Activated B cell treated with CpG ODN at 0.5 μM for 24 hours (primary cell): ENCODE results near the gene LIPG. TPM values are rescaled to one million over a fixed set of nuclear protein-coding genes. Genes with fewer than 3 reads are reported as not detected.

Experiments
- ATAC-seq: fragments of 200-7000 bp; cut with Tn5 transposase; one replicate; pipeline ENCODE4 v1.10.0; 2021; ENCODE audit warnings: low read depth, mild to moderate bottlenecking, moderate library complexity
- CTCF ChIA-PET: fragments of 350-600 bp; sonication (Branson Sonifier 250); formaldehyde crosslinking; loops from one replicate; lab custom pipeline; 2021; ENCODE audit warnings: antibody characterized with exemption; lab: Charles Lee
- POLR2A ChIA-PET: fragments of 350-600 bp; sonication (Branson Sonifier 250); formaldehyde crosslinking; loops from one replicate; lab custom pipeline; 2021; ENCODE audit warnings: antibody characterized with exemption; lab: Charles Lee
- DNase-seq: peaks from one replicate; pipeline ENCODE4 v3.0.0; 2022
- H3K27ac Mint-ChIP-seq: one replicate; pipeline ENCODE4 v1.8.0; 2020; ENCODE audit warnings: mixed read lengths
- H3K27me3 Mint-ChIP-seq: one replicate; pipeline ENCODE4 v1.8.0; 2021; ENCODE audit warnings: mixed read lengths
- H3K36me3 Mint-ChIP-seq: one replicate; pipeline ENCODE4 v1.8.0; 2021; ENCODE audit warnings: low read depth, mixed read lengths
- H3K4me1 Mint-ChIP-seq: one replicate; pipeline ENCODE4 v1.8.0; 2021; ENCODE audit warnings: mixed read lengths
- H3K4me3 Mint-ChIP-seq: one replicate; pipeline ENCODE4 v1.8.0; 2020; ENCODE audit warnings: mild to moderate bottlenecking, mixed read lengths
- H3K9me3 Mint-ChIP-seq: one replicate; pipeline ENCODE4 v1.8.0; 2020; ENCODE audit warnings: mixed read lengths
- intact Hi-C: fragments of 100-400 bp; cut with micrococcal nuclease; formaldehyde crosslinking; loops from one replicate; pipeline ENCODE4 v1.15.1; 2024
- total RNA-seq: library from RNA; stranded (reverse); gene quantifications from 2 replicates; pipeline ENCODE4 v1.2.3, GENCODE V29; 2022
- TF ChIP-seq, protein P1 (sequence below): fragments of 200-600 bp; IDR thresholded peaks from one replicate; pipeline ENCODE4 v1.8.0; 2022; ENCODE audit warnings: antibody characterized with exemption, mild to moderate bottlenecking

The LIPG gene
- total RNA-seq, 1 donor from 2014 or later = 0.29 TPM

DNA sequence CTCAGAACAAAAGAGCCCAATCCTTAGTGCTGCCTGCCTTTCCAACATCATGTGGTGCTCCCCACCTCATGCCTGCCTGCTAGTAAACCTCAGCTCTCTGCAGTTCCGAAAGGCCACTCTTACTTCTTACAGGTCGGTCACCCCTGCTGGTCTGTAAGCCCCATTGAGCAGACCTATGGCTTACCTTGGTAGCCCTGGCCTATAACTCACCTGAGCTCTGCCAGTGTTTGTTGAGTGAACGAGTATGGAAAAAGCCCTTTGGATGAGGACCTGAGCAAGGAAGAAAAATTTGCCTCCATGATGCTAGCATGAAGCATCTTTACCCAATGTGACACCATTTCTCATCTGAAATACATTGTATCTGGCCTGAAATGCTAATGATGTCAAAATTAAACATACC, 83.3 kb downstream of the LIPG start:
- H3K27ac Mint-ChIP-seq = no peak overlapping the region

DNA sequence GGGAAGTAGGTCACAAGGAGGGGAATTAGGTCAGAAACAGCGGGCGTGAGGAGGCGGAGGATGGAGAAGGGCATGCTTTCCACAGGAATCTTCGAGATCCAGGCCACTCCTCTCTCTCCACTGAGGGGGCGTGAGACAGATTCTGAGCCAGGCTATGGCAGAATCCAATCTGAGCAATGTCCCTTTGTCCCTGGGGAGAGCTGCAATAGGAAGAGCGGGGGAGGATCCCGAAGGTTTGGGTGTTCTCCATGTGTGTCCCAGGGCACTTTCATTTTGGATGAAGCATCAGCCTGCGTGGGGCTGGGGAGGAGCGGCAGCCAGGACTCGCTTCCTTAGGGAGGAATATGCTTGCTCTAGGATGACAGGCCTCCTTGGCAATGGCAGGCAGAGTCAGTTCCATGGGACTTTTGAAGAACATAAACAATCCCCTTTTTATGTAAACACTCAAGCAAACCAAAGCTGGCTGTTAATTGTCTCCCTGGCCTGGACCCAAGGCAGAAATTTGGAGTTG, 84.0 kb downstream of the LIPG start:
- TF ChIP-seq, protein P1, sequence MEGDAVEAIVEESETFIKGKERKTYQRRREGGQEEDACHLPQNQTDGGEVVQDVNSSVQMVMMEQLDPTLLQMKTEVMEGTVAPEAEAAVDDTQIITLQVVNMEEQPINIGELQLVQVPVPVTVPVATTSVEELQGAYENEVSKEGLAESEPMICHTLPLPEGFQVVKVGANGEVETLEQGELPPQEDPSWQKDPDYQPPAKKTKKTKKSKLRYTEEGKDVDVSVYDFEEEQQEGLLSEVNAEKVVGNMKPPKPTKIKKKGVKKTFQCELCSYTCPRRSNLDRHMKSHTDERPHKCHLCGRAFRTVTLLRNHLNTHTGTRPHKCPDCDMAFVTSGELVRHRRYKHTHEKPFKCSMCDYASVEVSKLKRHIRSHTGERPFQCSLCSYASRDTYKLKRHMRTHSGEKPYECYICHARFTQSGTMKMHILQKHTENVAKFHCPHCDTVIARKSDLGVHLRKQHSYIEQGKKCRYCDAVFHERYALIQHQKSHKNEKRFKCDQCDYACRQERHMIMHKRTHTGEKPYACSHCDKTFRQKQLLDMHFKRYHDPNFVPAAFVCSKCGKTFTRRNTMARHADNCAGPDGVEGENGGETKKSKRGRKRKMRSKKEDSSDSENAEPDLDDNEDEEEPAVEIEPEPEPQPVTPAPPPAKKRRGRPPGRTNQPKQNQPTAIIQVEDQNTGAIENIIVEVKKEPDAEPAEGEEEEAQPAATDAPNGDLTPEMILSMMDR = no peak
- POLR2A ChIA-PET = no interaction called here
- Mint-ChIP-seq H3K27me3 (peaks cover 4% of the 10 kb centered on the region), H3K36me3 (no peaks in the 10 kb centered on the region), H3K4me1 (no peaks in the 10 kb centered on the region), H3K4me3 (no peak overlapping the region), H3K9me3 (no peaks in the 10 kb centered on the region), H3K27ac (no peak overlapping the region)
- intact Hi-C loops = no loop called here
- ATAC-seq (no peak), DNase-seq (no peak)
- CTCF ChIA-PET = no interaction called here

More for the DNA sequence above, 83.3 kb downstream of the LIPG start:
- no peaks in the 10 kb centered on the region for H3K36me3 Mint-ChIP-seq
- H3K27me3 Mint-ChIP-seq = peaks cover 4% of the 10 kb centered on the region
- ChIA-PET POLR2A (no interaction called here), CTCF (no interaction called here)
- ATAC-seq (no peak), DNase-seq (no peak)
- TF ChIP-seq, protein P1 = no peak
- intact Hi-C loops = no loop called here
- H3K4me1 Mint-ChIP-seq = no peaks in the 10 kb centered on the region
- H3K4me3 Mint-ChIP-seq = no peak overlapping the region
- no peaks in the 10 kb centered on the region for H3K9me3 Mint-ChIP-seq

DNA sequence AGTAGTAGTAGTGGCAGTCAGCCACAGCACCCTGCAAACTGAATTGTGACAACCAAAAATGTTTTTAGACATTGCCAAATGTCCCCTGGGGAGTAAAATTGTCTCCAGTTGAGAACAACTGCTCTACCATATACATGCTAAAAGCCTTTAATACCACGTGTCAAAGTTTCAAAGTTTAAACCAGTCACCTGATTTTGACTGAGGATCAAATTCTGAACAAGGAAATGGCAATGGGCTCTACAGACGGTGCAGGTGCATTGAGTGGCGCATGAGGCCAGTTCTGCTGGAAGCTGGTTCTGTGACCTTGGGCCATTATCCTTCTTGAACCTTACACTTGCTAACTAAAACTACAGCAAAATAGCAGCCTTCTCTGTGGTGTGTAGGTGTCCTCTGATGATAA, 85.0 kb downstream of the LIPG start:
- Mint-ChIP-seq H3K4me3 (no peak overlapping the region), H3K9me3 (no peaks in the 10 kb centered on the region), H3K27me3 (peaks cover 4% of the 10 kb centered on the region), H3K27ac (no peak overlapping the region), H3K36me3 (no peaks in the 10 kb centered on the region), H3K4me1 (no peaks in the 10 kb centered on the region)
- DNase-seq = no peak
- intact Hi-C loops = no loop called here
- no peak for ATAC-seq
- ChIA-PET POLR2A (no interaction called here), CTCF (no interaction called here)
- TF ChIP-seq, protein P1 = no peak

DNA sequence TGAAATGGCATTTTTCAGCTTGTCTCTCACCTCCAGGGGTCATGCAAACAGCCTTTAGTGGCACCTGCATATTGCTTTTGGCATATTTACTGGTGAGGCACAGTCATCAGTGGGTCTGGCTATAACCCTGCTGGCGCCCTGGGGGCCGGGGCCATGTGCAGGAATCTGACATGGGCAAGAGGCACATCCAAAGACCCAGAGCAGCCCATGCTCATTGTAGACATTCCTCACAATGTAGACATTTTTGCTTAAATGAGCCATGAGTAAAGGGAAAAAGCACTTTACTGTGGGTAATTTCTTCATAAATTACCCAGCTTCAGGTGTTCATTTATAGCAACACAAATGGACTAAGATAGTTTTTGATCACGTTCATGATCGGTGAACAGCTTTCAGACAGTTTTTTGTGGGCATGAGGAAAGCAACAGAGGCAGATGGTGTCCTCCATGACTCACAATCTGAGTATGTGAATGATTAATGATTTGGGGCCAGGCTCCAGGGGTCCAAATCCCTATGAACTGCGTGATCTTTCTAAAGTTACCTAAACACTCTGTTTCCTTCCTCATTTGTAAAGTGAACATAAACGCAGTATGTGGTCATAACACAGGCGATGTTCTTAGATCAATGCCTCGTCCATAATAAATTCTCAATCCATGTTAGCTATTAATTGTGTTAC, 85.8 kb downstream of the LIPG start:
- H3K27ac Mint-ChIP-seq = no peak overlapping the region
- ChIA-PET POLR2A (no interaction called here), CTCF (no interaction called here)
- H3K36me3 Mint-ChIP-seq = no peaks in the 10 kb centered on the region
- no peaks in the 10 kb centered on the region for H3K9me3 Mint-ChIP-seq
- H3K27me3 Mint-ChIP-seq = peaks cover 4% of the 10 kb centered on the region
- ATAC-seq (no peak), DNase-seq (no peak)
- TF ChIP-seq, protein P1 = no peak
- no peak overlapping the region for H3K4me3 Mint-ChIP-seq
- no peaks in the 10 kb centered on the region for H3K4me1 Mint-ChIP-seq
- intact Hi-C loops = no loop called here

DNA sequence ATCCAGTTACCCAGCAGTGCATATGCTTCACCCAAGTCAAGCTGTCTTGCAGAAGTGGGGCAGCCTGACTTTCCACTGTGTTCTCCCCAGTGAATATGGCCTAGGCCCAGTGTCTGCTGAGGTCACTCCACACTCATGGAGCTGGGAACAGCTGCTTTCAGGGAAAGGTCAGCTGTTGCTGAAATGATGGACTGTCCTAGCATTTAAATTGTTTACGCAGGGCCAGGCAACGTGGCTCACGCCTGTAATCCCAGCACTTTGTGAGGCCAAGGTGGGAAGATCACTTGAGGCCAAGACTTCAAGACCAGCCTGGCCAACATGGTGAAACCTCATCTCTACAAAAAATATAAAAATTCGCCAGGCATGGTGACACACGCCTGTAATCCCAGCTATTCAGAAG, 86.5 kb downstream of the LIPG start:
- ATAC-seq = no peak
- no peaks in the 10 kb centered on the region for H3K4me1 Mint-ChIP-seq
- H3K27ac Mint-ChIP-seq = no peak overlapping the region
- ChIA-PET POLR2A (no interaction called here), CTCF (no interaction called here)
- H3K27me3 Mint-ChIP-seq = peaks cover 4% of the 10 kb centered on the region
- TF ChIP-seq, protein P1 = no peak
- H3K36me3 Mint-ChIP-seq = no peaks in the 10 kb centered on the region
- intact Hi-C loops = no loop called here
- H3K9me3 Mint-ChIP-seq = no peaks in the 10 kb centered on the region
- no peak for DNase-seq
- no peak overlapping the region for H3K4me3 Mint-ChIP-seq

Other genes with a start within 250 kb of the LIPG start
- 73.6 and 78.4 TPM in 2 replicates for gene DYM, start 101.4 kb upstream of the LIPG start, total RNA-seq
- gene C18orf32, start 74.8 kb upstream of the LIPG start, total RNA-seq = 31.6 and 32.9 TPM in 2 replicates
- gene RPL17, start 69.6 kb upstream of the LIPG start, total RNA-seq = 2,467 and 2,722 TPM in 2 replicates